Skeletal muscle cell (primary cell): ENCODE measurements around the gene GALNS.

Source experiments
- DNase-seq: peaks from one replicate; pipeline ENCODE4 v3.0.0-alpha.2; 2010; ENCODE audit warnings: low read depth
- H3K4me3 ChIP-seq: 2 replicates; pipeline ENCODE4 v1.5.1; 2011; ENCODE audit warnings: low read depth, mild to moderate bottlenecking, control low read depth, low read length, moderate library complexity

GALNS gene

GRCh38 chr16:88877564-88878289 is 21.0 kb upstream of the GALNS start:
- no peak for DNase-seq
- no peak overlapping the region for H3K4me3 ChIP-seq

GRCh38 chr16:88876942-88877526 is 20.3 kb upstream of the GALNS start:
- no peak overlapping the region for H3K4me3 ChIP-seq
- DNase-seq, result no peak

- no peak for DNase-seq
- no peak overlapping the region for H3K4me3 ChIP-seq
Observed at GRCh38 chr16:88875703-88876234, 19.0 kb upstream of the GALNS start.

GRCh38 chr16:88874938-88875599 is 18.3 kb upstream of the GALNS start:
- H3K4me3 ChIP-seq, result no peak overlapping the region
- DNase-seq, result no peak

GRCh38 chr16:88872650-88873331 is 16.0 kb upstream of the GALNS start:
- DNase-seq, result no peak
- H3K4me3 ChIP-seq, result no peak overlapping the region

- DNase-seq, result no peak
- H3K4me3 ChIP-seq, result no peak overlapping the region
Observed at GRCh38 chr16:88871730-88872416, 15.1 kb upstream of the GALNS start.

- DNase-seq, result no peak
- no peak overlapping the region for H3K4me3 ChIP-seq
Observed at GRCh38 chr16:88871349-88871702, 14.6 kb upstream of the GALNS start.

- no peak for DNase-seq
Observed at GRCh38 chr16:88870608-88871348, 14.0 kb upstream of the GALNS start.

GRCh38 chr16:88869673-88869980 is 12.9 kb upstream of the GALNS start:
- no peak for DNase-seq
- H3K4me3 ChIP-seq, result no peak overlapping the region

More at GRCh38 chr16:88870608-88871348, 14.0 kb upstream of the GALNS start:
- no peak overlapping the region for H3K4me3 ChIP-seq

GRCh38 chr16:88868974-88869672 is 12.4 kb upstream of the GALNS start:
- no peak for DNase-seq
- no peak overlapping the region for H3K4me3 ChIP-seq

- DNase-seq, result no peak
- no peak overlapping the region for H3K4me3 ChIP-seq
Observed at GRCh38 chr16:88867581-88868246, 11.0 kb upstream of the GALNS start.

GRCh38 chr16:88866151-88866920 is 9.6 kb upstream of the GALNS start, which contains the start of gene PABPN1L:
Gene PABPN1L (minus strand): TSS chr16:88866660. CDS start chr16:88866606, 54 bp downstream.
- H3K4me3 ChIP-seq, result no peak within 1 kb of the TSS
- DNase-seq, result no peak

- no peak for DNase-seq
- H3K4me3 ChIP-seq, result no peak overlapping the region
Observed at GRCh38 chr16:88865742-88866141, 9.0 kb upstream of the GALNS start.

GRCh38 chr16:88865310-88865709 is 8.6 kb upstream of the GALNS start:
- no peak overlapping the region for H3K4me3 ChIP-seq
- no peak for DNase-seq

GRCh38 chr16:88864521-88864920 is 7.8 kb upstream of the GALNS start:
- H3K4me3 ChIP-seq, result no peak overlapping the region
- no peak for DNase-seq

- no peak overlapping the region for H3K4me3 ChIP-seq
- DNase-seq, result no peak
Observed at GRCh38 chr16:88864099-88864498, 7.4 kb upstream of the GALNS start.

GRCh38 chr16:88863426-88863825 is 6.7 kb upstream of the GALNS start:
- no peak overlapping the region for H3K4me3 ChIP-seq
- no peak for DNase-seq
